ENCODE measurements around the gene NCEH1.
"Not testable (repeated sequence)": the region's sequence is repeated elsewhere in the genome, so short reads cannot be mapped to it uniquely, and the experiment has no call there.

The NCEH1 gene

GRCh38 chr3:172707967-172708366 is 2.9 kb downstream of the NCEH1 start:
- DNase-seq (ENCODE audit: low read depth in 2 of 2): no peak

DNA sequence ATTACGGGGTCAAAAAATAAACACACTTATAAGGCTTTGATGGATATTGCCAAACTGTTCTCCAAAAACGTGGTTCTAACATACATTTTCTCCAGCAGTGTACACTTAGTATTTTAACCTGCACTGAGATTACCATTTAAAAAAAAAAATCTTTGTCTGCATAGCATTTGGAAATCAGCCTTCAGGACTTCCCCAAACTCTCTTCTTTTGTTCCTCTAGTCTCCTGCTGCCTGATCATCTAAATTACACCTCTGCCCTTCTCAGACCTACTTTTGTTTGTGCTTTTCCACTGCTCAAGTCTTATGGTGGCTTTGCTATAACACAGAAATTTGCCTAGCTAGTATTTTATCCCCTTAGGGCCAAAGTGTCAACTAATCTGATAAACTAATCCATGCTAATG is 3.8 kb downstream of the NCEH1 start:
- DNase-seq (ENCODE audit: low read depth in 2 of 2): no peak

- DNase-seq (ENCODE audit: low read depth in 2 of 2): no peak
Measured at GRCh38 chr3:172705170-172705569, 5.7 kb downstream of the NCEH1 start.

DNA sequence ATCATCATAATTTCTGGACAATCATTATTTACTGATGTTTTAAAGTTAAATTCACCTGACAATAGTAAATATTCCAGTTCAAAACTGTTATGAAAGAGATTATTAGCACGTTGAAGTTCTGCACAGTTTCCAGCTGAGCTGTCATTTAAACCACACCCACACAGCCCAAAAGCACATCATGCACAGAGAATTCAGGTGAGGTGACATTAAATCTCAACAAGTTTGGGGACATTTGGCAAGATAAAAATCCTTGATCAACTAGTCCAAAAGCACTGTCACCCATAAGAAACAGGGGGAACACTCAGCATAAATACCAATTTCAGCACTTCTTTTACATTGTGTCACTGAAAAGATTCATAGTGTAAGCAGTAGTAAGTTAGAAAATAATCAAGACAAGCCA is 6.9 kb downstream of the NCEH1 start:
- no peak for DNase-seq (ENCODE audit: low read depth in 2 of 2)

GRCh38 chr3:172702731-172703130 is 8.1 kb downstream of the NCEH1 start:
- not testable (repeated sequence) for DNase-seq (ENCODE audit: low read depth in 2 of 2)

- DNase-seq (ENCODE audit: low read depth in 2 of 2): no peak
Measured at GRCh38 chr3:172702256-172702655, 8.6 kb downstream of the NCEH1 start.

GRCh38 chr3:172701751-172702150 is 9.1 kb downstream of the NCEH1 start:
- DNase-seq (ENCODE audit: low read depth in 2 of 2): no peak

DNA sequence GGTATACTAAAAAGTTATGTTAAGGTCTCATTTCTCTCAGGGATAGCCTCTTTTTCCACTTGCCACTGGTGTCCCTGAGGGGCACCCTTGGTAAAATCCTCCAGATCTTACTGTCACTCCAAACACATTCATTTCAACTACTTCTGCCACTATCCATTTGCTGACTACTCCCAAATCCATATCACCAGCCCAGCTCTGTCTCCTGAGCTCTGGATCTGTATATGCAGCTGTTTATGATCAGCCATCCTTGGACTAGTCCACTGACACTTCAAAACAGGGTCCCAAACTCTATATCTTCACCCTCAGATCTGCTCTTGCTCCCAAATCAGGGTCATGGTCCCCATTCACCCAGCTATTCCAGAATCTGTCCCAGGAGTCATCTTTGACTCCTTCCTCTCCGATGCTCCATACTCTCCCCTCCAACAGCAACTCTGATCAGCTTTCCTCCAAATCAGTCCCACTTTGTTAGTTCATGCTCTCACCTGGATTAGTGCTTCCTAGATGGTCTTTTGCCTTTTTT is 9.9 kb downstream of the NCEH1 start:
- DNase-seq (ENCODE audit: low read depth in 2 of 2): no peak

DNA sequence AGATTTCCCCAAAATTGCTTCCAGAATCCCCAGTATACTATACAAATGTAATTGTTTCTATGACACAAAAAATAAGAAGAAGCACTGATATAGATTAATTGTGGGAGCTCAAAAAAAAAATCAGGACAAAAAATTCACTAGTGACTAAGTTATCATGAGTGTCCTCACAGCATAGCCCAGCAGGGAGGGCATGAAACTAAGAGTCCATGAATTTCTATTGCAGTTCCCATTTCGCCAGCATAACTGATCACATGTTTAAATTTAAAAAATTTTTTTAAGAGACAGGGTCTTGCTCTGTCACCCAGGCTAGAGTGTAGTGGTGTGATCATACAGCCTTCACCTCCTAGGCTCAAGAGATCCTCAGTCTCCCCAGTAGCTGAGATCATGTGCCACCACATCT is 10.6 kb downstream of the NCEH1 start:
- DNase-seq (ENCODE audit: low read depth in 2 of 2): no peak

- DNase-seq (ENCODE audit: low read depth in 2 of 2): no peak
Measured at GRCh38 chr3:172699031-172699430, 11.8 kb downstream of the NCEH1 start.

GRCh38 chr3:172698631-172699030 is 12.2 kb downstream of the NCEH1 start:
- no peak for DNase-seq (ENCODE audit: low read depth in 2 of 2)

- DNase-seq (ENCODE audit: low read depth in 2 of 2): no peak
Measured at GRCh38 chr3:172697558-172697957, 13.3 kb downstream of the NCEH1 start.

- no peak for DNase-seq (ENCODE audit: low read depth in 2 of 2)
Measured at GRCh38 chr3:172696357-172696756, 14.5 kb downstream of the NCEH1 start.

- no peak for DNase-seq (ENCODE audit: low read depth in 2 of 2)
Measured at GRCh38 chr3:172694573-172695246, 16.2 kb downstream of the NCEH1 start.

DNA sequence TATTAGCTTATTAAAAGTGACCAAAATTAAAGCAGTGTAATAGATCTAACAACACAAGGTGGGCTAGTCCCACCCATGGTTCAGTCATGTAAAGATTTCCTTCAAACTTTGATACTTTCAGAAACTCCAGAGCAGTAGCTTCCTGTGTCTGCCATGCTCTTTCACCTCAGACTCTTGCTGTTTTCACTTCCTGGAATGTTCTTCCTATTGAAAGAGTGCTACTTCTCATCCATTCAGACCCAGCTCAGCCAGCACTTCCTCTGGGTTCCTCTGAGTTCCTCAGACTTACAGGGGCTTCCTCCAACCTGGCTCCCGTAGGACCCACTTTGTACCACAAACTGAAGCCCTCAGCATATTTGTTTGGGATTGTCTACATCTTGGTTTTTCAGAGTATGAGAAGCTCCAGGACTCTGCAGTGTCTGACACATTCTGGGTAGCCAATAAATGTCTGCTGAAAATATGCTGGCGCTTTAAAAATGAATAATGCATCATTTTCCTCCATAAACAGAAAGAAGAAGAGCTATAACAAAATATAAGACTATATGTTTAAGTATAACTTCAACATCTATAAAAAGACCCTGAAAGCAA is 18.0 kb downstream of the NCEH1 start:
- DNase-seq (ENCODE audit: low read depth in 2 of 2): no peak

GRCh38 chr3:172690936-172691335 is 19.9 kb downstream of the NCEH1 start:
- DNase-seq (ENCODE audit: low read depth in 2 of 2): no peak

DNA sequence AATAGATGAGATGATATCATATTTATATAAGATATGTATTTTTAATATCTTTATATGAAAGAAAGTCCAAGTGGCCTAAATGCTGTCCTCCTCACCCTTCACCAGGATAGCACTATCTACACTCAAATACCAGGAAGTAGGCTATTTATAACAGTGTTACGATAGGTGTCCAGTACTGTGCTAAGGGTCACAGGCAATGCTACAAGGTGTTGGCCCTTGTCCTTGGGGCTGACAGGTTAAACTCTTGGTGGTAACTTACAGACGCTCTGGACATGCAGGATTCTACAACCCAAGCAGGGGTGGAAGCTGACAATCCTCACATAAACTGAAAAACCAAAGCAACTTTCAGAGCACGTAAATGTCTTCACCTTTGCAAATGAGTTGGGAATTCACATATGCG is 22.3 kb downstream of the NCEH1 start:
- no peak for DNase-seq (ENCODE audit: low read depth in 2 of 2)

- no peak for DNase-seq (ENCODE audit: low read depth in 2 of 2)
Measured at GRCh38 chr3:172687501-172687900, 23.4 kb downstream of the NCEH1 start.

- DNase-seq (ENCODE audit: low read depth in 2 of 2): no peak
Measured at GRCh38 chr3:172685331-172686214, 25.3 kb downstream of the NCEH1 start.

GRCh38 chr3:172680684-172681083 is 30.2 kb downstream of the NCEH1 start:
- DNase-seq (ENCODE audit: low read depth in 2 of 2): no peak

GRCh38 chr3:172679599-172679998 is 31.3 kb downstream of the NCEH1 start:
- DNase-seq (ENCODE audit: low read depth in 2 of 2): no peak

DNA sequence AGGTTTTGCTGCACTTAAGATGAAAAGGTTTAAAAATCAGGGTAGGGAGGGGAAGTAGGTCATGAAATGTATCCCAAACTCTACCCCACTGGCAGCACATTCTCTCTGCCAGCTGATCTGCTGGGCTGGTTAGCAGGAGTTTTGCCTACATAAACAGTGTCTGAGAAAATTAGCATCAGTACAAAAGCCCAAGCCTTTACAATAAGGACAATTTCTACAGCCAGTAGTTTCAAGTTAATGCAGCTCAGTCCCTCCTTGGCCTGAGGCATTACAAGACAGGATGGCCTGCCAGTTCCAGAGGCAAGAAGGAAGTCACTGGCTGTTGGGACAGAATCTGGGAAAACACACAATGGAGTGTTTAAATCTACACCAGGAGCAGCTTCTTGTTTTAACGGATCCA is 32.8 kb downstream of the NCEH1 start:
- DNase-seq (ENCODE audit: low read depth in 2 of 2): no peak
